GM18502 (cell line): Measurements from ENCODE around the gene CRYL1.

Source experiments
- ATAC-seq: cut with Tn5 transposase; IDR thresholded peaks from one replicate; pipeline ENCODE4 v1.9.1; 2021; ENCODE audit warnings: mild to moderate bottlenecking; ENCODE audit not compliant: unreplicated experiment, poor library complexity

Gene CRYL1

DNA sequence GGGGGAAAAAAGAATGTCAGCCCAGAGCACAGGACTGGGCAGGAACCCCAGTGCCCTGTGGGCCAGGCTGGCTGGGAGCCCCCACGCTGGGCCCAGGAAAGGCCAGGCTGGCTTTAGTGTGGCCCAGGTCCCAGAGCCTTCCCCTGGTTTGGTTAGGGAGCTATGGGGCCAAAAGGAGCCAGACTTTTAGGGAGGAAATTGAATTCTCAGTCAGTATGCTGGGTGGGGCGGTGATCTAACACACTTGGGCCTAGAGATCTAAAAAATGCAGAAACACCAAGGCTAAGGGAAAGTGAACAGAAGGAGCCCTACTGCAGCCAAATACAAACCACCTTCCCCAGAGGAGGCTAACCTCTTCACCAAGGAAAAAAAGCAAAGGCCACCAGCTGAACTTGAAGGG lies 137.5 kb downstream of the CRYL1 start:
- no peak for ATAC-seq

DNA sequence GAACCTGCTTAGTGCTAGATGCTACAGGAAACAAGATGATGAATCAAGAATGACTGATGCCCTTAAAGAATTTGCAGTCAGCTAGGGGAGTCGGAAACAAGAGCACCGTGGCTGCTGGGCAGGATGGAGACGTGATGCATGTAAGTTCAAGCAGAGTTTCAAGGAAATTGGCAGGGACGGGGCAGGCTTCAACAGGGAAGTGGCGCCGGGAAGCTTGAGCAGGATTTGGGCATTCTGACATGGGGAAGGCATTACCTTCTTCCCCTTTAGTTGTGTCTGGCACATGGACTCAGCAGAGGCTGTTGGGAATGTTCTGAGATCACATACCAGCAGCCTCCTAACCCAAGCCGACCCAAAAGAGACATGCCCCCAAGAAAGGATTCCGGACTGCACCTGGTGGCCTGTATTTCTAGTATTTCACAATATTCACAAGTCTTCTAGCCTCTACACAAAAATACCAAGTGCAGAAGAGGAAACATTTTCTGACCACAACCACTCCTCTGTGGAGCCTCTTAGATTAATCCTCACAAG lies 138.2 kb downstream of the CRYL1 start:
- no peak for ATAC-seq

DNA sequence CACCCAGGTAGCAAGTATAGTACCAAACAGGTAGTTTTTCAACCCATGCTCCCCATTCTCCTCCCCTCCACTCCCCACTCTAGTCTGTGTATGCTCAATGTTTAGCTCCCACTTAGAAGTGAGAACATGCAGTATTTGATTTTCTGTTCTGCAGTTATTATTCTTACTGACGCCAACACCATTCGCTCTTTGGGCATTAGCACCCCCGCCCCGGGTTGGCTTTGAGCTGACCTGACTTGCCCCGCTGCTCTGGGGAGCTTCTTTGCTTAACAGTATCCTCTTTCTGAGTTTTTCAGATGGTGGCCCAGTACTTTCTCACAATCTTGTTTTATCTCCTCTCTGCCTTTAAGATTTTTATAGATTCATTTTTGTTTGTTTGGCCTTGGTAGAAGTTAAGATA lies 138.7 kb downstream of the CRYL1 start:
- no peak for ATAC-seq

DNA sequence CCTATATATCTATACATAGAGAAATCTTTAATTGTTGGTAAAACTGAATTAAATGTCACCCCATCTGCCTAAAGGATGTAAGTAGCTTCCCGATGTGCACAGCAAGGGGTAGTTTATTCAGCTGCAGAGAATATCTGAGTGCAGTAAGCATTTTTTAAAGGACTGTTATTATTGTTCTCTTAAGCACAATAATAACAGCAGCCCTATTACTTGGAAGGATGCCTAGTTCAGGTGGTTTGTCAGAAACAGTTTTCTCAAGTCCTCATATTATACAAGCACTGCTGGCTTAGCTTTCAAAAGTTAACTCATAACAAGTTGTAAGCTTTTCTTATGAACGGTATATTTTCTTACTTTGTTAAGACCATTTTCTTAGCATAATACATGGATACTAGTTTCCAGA lies 142.6 kb downstream of the CRYL1 start:
- no peak for ATAC-seq

DNA sequence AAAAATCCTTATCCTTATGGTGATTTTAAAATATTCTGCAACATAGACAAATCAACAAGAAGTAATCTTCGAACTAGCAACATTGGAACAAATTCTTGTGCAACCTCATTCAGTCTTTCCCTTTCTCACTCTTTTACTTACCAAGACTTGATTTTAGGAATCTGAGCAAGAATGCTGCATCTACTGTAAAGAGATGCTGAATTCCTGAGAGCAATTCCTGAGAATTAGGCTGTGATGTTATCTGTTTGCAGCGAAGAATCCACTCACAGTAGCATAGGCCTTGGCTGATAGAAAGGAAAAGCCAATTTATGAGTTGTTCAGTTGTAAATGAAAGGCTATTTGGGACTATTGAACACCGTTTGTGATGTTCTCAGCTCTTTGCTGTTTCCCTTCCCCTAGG lies 144.3 kb downstream of the CRYL1 start:
- ATAC-seq: no peak

DNA sequence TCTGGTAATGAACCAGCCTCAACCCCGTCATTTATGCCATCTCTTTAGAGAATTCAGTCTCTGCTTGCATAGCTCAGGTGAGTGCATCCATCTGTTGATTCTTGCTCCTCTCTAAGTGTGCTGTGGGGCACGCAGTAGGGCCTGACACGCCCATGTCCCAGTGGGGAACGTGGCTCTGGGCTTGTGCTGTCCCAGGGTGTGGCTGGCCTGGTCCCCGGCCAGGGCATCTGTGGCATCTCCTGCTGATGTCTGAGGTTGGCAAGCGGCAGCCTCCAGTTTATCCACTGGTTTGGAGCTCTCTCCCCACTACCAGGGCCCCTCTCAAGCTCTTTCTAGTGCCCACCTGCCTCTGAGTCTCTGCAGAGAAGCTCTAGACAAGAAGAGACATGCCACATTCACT lies 146.9 kb downstream of the CRYL1 start:
- no peak for ATAC-seq

DNA sequence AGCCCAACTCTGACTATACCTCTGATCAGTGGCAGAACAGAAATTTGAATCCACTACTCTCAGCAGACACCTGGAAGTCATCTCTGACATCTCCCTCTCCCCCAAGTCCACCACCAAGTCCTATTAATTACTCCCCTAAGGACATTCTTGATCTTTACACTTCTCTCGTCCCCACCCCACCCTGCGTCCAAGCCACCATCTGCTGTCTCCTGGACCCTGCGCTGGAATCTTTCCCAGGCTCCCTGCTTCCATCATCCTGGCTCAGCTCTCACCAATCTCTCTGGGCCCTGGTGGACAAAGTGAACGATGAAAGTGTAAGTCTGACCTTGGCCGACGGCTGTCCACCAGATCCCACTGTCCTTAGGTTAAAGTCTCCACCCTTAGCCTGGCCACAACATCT lies 147.9 kb downstream of the CRYL1 start:
- no peak for ATAC-seq

DNA sequence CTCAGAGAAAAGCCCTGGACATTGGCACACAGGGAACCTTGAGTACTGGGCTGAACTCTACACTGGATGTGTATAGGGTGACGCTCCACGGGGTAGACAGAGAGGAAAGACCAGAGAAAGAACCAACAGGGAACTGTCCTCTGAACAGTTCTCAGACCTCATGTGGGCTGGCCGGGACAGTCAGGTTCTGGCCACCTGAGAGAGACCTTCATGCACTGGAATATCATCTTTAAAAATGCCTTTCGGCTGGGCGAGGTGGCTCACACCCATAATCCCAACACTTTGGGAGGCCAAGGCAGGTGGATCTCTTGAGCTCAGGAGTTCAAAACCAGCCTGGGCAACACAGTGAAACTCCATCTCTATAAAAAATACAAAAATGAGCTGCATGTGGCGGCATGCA lies 149.8 kb downstream of the CRYL1 start:
- no peak for ATAC-seq

DNA sequence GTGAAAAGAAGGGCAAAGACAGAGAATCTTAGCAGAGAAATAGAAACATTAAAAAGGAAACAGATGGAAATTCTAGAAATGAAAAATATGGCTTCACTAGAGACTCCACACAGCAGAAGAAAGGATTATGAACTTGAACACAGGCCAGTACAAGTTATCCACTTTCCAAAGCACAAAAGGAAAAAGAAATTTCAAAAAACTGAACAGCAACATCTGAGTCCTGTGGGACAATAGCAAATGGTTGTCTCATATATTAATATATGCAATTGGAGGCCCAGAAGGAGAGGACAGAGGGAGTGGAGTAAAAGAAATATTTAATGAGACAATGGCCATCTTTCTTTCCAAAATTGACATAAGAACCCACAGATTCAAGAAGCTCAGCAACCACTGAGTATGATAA lies 151.8 kb downstream of the CRYL1 start:
- no peak for ATAC-seq

DNA sequence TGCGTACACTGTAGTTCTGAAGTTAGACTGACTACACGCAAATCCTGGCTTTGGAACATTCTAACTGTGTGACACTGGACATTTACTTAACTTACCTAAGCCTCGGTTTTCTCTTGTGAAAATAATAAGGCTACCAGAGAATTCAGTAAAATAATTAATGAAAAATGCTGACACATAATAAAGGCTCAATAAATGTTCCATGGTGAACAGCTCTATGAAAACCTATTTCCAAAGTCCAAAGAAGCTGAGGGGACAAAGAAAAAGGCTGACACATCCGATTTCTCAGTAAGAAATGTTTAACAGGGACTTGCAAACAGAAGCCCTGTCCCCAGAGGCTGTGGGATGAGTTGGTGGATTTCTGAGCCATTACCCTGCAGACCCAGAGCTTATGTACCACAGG lies 153.8 kb downstream of the CRYL1 start:
- no peak for ATAC-seq

DNA sequence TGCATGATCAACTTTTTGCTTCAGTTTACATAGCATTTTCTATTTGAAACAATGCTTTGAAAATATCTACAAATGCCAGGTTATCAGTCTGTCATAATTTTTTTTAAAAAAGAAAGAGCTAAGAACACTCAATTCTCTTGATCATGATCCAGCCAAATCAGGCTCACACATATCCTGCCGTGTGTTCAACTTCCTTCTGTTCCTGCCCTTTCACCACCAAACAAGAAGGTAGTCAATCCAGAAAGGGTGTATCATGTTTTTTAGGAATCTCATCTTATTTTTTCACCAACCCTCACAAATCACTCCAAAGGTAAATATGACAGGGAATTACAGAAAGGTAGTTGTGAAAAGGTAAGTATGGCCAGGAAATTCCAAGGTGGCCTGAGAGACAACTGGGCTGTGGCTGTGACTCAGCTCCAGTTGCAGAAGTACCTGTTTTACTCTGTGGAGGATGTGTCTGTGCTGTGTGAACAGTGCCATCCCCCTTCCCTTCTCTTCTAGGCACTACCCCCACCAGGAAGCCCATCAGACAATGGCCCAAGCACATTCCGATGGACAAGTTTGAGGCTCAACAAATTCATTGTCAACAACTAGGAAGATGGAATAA lies 154.7 kb downstream of the CRYL1 start:
- no peak for ATAC-seq

DNA sequence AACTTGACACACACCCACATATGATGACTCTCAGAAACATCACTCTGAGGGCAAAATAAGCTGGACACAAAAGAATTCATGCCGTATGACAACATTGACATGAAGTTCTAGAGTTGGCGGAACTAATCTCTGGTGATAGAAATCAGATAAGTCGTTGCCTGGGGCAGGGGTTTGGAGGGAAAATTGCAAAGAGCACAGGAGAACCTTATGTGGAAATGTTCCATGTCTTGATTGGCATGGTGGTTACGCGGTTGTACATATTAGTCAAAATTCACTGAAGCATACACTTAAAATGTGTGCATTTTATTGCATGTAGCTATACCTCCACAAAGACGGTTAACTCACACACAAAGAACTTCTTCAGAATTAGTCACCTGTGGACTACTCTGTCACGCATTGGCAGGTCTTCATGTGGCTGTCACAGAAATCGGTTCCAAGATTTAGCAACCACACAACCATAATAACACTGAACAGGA lies 155.7 kb downstream of the CRYL1 start:
- ATAC-seq: peak; percentile 67

DNA sequence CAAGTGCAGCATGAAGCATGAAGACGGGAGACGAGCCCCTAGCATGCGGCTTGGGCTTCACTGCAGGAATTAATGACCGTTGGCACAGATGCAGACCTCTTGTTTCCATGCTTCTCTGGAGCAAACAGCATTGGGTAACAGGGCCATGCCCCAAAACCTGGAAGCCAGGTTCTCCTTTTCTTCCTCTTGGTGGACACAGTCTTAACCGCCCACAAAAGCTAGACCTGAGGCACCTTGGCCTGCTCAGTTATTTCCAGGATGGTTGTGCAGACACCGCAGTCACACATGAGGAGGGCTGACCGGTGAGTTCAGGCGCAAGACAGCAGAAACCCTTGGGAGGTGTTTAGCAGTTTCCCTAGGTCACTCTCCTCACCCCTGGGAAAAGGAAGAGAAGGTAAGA lies 159.6 kb downstream of the CRYL1 start:
- ATAC-seq: no peak

DNA sequence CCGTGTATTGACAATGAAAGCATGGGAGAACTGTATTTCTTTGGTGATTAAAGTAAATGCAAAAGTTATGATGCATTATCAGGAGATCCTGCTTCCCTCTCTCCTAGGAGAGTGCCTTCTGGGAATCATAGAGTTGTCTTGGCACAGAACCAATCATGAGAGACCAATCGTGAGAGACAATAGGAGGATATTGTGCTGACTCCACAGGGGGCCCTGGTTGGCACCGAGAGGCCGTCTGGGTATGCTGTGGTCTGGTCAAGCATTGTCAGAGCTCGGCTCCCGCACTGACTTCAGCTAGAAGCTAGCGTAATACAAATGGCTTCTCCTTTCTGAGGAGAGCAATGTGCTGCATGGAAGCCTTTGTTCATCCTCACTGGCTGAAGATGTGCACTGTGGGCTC lies 162.1 kb downstream of the CRYL1 start:
- no peak for ATAC-seq

DNA sequence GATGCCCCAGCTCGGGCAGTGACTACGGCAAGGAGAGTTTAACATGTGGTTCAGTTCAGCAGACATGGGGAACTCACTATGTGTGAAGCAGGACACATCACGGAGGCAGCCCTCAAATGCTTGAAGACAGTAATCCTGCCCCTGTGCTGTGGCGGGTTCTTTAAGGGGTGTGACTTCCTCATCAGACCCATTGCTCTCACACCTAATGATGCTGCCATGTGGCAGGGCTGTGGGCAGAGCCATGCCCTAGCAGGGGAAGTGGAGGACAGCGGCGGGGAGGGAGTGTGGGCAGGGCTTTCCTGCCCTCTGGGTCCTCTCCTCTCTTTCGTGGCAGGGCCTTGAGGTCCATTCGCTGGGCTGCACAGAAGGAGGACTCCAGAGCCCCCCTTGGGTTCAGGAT lies 162.5 kb downstream of the CRYL1 start:
- ATAC-seq: no peak

DNA sequence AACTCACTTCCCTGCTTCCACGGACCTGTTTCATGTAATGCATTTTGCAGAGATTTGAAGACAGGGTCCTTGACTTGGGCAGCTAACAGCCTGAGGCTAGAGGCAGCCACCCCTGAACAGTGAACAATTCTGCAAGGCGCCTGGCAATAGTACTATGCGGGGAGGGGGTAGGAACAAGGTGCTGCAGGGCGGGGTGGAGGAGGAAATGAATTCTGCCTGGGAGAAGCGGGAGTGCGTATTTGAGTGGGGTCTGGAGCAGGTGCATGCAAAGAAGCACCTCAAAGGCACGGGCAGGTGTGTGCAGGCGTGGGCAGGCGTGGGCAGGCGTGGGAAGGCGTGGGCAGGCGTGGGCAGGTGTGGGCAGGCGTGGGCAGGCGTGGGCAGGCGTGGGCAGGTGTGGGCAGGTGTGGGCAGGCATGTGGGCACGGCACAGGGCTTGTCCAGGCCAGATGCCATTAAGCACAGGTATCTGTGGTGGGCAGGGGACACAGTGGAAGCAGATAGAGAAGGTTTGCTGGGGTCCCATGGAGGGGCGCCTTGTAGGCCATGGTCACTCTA lies 163.1 kb downstream of the CRYL1 start:
- no peak for ATAC-seq

DNA sequence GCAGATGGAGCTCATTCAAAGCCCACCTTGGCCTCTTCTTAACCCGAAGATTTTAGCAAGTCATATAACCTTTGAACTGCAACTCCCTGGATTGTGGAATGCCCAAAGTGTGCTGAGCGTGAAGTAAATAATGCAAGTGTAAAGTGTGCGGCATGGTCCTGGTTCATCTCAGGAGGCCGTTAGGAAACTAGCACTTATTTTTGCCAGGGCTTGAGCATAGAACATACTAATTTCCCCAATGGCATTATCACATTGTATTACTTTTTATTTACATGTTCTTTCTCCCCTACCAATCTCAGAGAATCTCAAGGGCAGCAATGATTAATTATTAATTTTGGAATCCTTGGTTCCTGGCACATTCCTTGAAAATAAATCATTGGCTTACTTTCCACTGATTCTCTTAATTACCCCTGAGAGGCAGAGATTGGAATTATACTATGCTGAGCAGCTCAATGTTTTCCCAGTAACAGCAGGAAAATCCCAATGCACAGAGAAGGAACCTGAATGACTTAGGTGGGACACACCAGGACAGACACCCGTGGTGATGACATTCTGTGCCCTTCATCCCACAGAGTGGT lies 164.7 kb downstream of the CRYL1 start:
- ATAC-seq: no peak

DNA sequence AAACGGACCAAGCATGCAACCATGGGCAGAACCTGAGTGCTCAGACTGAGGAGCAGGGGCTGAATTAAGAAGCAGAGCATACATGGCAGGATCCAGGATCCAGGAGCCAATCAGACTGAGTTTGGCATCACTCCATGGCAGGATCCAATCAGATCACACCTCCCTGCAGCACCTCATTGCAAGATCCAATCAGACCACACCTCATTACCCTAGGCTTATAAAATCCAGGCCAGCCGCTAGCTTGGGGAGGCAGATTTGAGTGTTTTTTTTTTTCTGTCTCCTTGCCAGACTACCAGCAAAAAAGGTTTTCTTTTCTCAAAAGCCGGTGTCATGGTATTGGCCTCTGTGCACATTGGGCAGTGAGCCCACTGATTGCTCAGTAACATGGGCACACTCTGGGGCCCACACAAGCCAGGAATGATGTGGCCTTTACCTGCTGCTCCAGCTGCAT lies 165.6 kb downstream of the CRYL1 start:
- ATAC-seq: no peak

DNA sequence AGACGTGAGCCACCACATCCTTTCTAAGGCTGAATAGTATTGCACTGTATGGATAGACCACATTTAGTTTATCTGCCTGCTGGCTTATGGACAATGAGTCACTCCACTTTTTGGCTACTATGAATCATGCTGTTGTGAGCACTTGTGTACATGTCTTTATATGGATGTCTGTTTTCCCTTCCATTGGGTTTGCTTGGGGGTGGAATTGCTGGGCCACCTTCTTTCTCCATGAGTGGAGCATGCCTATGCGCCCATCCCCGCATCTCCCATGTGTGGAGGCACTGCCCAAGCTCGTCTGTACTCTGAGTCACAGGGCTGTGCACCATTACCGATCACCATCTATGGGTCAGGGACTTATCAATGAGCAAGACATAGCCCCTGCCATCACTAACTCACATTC lies 166.3 kb downstream of the CRYL1 start:
- ATAC-seq: no peak

DNA sequence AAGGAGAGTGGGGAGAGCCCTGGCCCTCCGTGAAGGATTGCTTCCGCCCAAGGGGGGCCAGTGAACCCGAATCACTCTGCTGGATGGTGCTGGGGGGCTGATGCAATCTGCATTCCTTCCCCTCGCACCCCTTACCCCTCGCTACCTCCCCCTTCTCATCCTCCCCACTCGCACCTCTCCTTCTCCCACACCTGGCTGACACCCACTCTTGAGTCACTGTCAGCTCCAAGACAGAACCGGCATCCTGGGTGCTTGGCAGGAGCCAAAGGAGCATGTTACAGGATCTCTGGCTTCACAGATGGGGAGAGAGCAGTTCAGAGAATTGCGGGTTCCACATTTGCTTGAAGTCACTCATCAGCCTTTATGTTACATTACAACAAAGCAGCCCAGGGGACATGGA lies 167.6 kb downstream of the CRYL1 start:
- ATAC-seq: no peak

DNA sequence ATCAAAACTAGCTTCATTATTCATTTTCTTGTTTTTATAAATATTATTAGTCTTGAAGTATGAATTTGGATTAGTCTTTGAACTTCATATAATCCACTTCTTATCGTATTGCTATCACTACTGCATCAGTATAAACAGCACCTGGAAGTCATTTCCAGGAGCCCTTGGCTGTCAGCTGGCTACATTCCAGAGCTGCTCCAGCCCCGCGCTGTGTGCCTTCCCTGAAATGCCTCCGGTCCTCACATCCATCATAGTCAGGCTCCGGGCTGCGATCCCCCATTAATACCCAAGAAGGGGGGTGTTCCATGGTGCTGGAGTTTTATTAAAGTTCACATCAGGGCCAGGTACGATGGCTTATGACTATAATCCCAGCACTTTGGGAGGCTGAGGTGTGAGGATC lies 169.2 kb downstream of the CRYL1 start:
- no peak for ATAC-seq

DNA sequence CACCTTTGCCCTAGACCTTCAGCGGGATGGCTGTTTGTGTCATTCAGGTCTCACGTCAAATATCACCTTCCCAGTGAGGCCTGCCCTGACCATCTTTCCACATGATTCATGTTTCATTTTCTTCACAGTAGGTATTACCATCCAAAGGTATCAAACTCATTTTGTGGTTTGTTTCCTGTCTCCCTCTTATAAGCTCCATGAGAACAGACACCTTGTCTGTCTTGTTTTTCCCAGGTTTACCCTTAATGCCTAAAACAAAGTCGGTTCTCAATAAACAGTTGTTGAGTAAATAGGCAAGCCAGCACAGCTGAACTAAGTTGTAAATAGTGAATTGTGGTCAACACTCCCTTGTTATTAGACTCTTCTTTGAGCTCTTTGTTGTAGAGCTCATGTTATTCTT lies 170.9 kb downstream of the CRYL1 start:
- no peak for ATAC-seq
